SK-N-SH treated with all-trans-retinoic acid at 6 μM for 48 hours (cell line): ENCODE measurements around the gene SBF2.

Source experiments
- ATAC-seq: fragments of 200-7000 bp; cut with Tn5 transposase; 3 replicates; pipeline ENCODE4 v1.9.1; 2020; ENCODE audit warnings: mild to moderate bottlenecking, moderate library complexity
- ARNTL ChIP-seq: fragments of 450-650 bp; formaldehyde crosslinking; IDR thresholded peaks from 2 replicates; pipeline ENCODE4 v1.5.0; 2020; ENCODE audit warnings: low read depth, mild to moderate bottlenecking, moderate library complexity, borderline replicate concordance
- BACH2 ChIP-seq: fragments of 250-450 bp; sonication (Bioruptor Pico); IDR thresholded peaks from 2 replicates; pipeline ENCODE4 v1.9.0; 2021; ENCODE audit warnings: mild to moderate bottlenecking, borderline replicate concordance
- CSDC2 ChIP-seq: fragments of 250-450 bp; sonication (Bioruptor Pico); IDR thresholded peaks from 2 replicates; pipeline ENCODE4 v1.5.0; 2020; ENCODE audit warnings: mild to moderate bottlenecking, moderate library complexity
- ESRRG ChIP-seq: fragments of 250-450 bp; sonication (Bioruptor Pico); IDR thresholded peaks from 2 replicates; pipeline ENCODE4 v1.6.1; 2021; ENCODE audit warnings: mild to moderate bottlenecking
- GLIS3 ChIP-seq: fragments of 250-450 bp; sonication (Bioruptor Pico); IDR thresholded peaks from 2 replicates; pipeline ENCODE4 v1.5.0; 2020; ENCODE audit warnings: mild to moderate bottlenecking, moderate library complexity
- ISL1 ChIP-seq: fragments of 250-450 bp; sonication (Bioruptor Pico); IDR thresholded peaks from 2 replicates; pipeline ENCODE4 v2.1.2; 2022; ENCODE audit warnings: mild to moderate bottlenecking, moderate library complexity
- OSR1 ChIP-seq: fragments of 250-450 bp; sonication (Bioruptor Pico); IDR thresholded peaks from 2 replicates; pipeline ENCODE4 v1.8.0; 2022; ENCODE audit warnings: moderate library complexity, mild to moderate bottlenecking, inconsistent platforms
- SNAI2 ChIP-seq: fragments of 250-450 bp; sonication (Bioruptor Pico); IDR thresholded peaks from 2 replicates; pipeline ENCODE4 v1.5.0; 2020; ENCODE audit warnings: mild to moderate bottlenecking, moderate library complexity
- TOX ChIP-seq: fragments of 250-450 bp; sonication (Bioruptor Pico); IDR thresholded peaks from 2 replicates; pipeline ENCODE4 v1.8.0; 2021; ENCODE audit warnings: mild to moderate bottlenecking, moderate library complexity, borderline replicate concordance
- ZC3H10 ChIP-seq: fragments of 250-450 bp; sonication (Bioruptor Pico); IDR thresholded peaks from 2 replicates; pipeline ENCODE4 v1.5.1; 2021; ENCODE audit warnings: mild to moderate bottlenecking, moderate library complexity
- ZFP3 ChIP-seq: fragments of 250-450 bp; sonication (Bioruptor Pico); IDR thresholded peaks from 2 replicates; pipeline ENCODE4 v1.5.0; 2020; ENCODE audit warnings: mild to moderate bottlenecking, moderate library complexity
- ZFP30 ChIP-seq: fragments of 450-650 bp; formaldehyde crosslinking; IDR thresholded peaks from 2 replicates; pipeline ENCODE4 v1.5.0; 2022; ENCODE audit warnings: mild to moderate bottlenecking, moderate library complexity
- ZNF565 ChIP-seq: fragments of 450-650 bp; formaldehyde crosslinking; conservative IDR thresholded peaks from 2 replicates; pipeline ENCODE4 v1.5.0; 2020; ENCODE audit warnings: low read depth, mild to moderate bottlenecking, moderate library complexity
- ZNF70 ChIP-seq: fragments of 450-650 bp; formaldehyde crosslinking; IDR thresholded peaks from 2 replicates; pipeline ENCODE4 v1.5.0; 2020; ENCODE audit warnings: mild to moderate bottlenecking, moderate library complexity
- ZNF8 ChIP-seq: fragments of 450-650 bp; formaldehyde crosslinking; IDR thresholded peaks from 2 replicates; pipeline ENCODE4 v1.5.0; 2020; ENCODE audit warnings: mild to moderate bottlenecking, moderate library complexity
- TF ChIP-seq, protein P1 (sequence below): fragments of 250-450 bp; sonication (Bioruptor Pico); IDR thresholded peaks from 2 replicates; pipeline ENCODE4 v1.5.1; 2021; ENCODE audit warnings: mild to moderate bottlenecking, moderate library complexity
- TF ChIP-seq, protein P2 (sequence below): fragments of 250-450 bp; sonication (Bioruptor Pico); IDR thresholded peaks from 2 replicates; pipeline ENCODE4 v1.8.0; 2020; ENCODE audit warnings: mild to moderate bottlenecking, moderate library complexity, borderline replicate concordance
- TF ChIP-seq, protein P3 (sequence below): fragments of 250-450 bp; sonication (Bioruptor Pico); IDR thresholded peaks from 2 replicates; pipeline ENCODE4 v1.5.1; 2020; ENCODE audit warnings: low read depth, mild to moderate bottlenecking, moderate library complexity
- TF ChIP-seq, protein P4 (sequence below): fragments of 250-450 bp; sonication (Bioruptor Pico); IDR thresholded peaks from 2 replicates; pipeline ENCODE4 v1.5.0; 2020; ENCODE audit warnings: mild to moderate bottlenecking, moderate library complexity
- TF ChIP-seq, protein P5 (sequence below): fragments of 250-450 bp; sonication (Bioruptor Pico); IDR thresholded peaks from 2 replicates; pipeline ENCODE4 v1.8.0; 2021; ENCODE audit warnings: low read depth, mild to moderate bottlenecking, moderate library complexity, borderline replicate concordance

Gene SBF2

DNA sequence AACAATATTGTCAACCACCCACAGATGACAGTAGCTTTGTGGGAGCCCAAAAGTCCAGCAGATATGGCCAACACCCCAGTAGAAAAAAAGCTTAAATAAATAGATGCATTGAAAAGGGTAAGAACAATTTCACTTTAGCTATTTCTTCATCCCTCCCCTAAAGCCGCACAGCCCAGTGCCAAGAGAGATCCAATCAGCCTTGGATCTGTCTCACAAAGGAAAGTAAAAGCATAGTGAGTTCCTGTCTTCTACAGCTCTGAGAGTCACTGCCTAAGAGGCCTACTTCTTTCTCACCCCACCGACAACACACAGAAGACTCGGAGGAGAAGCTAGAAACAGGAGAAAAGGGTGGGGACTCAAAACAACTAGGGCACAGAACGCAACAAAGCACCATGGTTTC is 196.4 kb downstream of the SBF2 start:
- ATAC-seq = no peak
- TF ChIP-seq CSDC2 (CRISPR knock-in tag) (no peak), OSR1 (CRISPR knock-in tag) (no peak), SNAI2 (CRISPR knock-in tag) (no peak), ZNF8 (CRISPR knock-in tag) (no peak), ESRRG (no peak), TOX (CRISPR knock-in tag) (no peak), ZNF70 (CRISPR knock-in tag) (no peak), GLIS3 (no peak), BACH2 (CRISPR knock-in tag) (no peak), ARNTL (CRISPR knock-in tag) (no peak), ZFP30 (CRISPR knock-in tag) (no peak), ZC3H10 (no peak), ZFP3 (CRISPR knock-in tag) (no peak)
- TF ChIP-seq, protein P1, sequence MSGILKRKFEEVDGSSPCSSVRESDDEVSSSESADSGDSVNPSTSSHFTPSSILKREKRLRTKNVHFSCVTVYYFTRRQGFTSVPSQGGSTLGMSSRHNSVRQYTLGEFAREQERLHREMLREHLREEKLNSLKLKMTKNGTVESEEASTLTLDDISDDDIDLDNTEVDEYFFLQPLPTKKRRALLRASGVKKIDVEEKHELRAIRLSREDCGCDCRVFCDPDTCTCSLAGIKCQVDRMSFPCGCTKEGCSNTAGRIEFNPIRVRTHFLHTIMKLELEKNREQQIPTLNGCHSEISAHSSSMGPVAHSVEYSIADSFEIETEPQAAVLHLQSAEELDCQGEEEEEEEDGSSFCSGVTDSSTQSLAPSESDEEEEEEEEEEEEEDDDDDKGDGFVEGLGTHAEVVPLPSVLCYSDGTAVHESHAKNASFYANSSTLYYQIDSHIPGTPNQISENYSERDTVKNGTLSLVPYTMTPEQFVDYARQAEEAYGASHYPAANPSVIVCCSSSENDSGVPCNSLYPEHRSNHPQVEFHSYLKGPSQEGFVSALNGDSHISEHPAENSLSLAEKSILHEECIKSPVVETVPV (CRISPR knock-in tag) = no peak
- TF ChIP-seq, protein P2, sequence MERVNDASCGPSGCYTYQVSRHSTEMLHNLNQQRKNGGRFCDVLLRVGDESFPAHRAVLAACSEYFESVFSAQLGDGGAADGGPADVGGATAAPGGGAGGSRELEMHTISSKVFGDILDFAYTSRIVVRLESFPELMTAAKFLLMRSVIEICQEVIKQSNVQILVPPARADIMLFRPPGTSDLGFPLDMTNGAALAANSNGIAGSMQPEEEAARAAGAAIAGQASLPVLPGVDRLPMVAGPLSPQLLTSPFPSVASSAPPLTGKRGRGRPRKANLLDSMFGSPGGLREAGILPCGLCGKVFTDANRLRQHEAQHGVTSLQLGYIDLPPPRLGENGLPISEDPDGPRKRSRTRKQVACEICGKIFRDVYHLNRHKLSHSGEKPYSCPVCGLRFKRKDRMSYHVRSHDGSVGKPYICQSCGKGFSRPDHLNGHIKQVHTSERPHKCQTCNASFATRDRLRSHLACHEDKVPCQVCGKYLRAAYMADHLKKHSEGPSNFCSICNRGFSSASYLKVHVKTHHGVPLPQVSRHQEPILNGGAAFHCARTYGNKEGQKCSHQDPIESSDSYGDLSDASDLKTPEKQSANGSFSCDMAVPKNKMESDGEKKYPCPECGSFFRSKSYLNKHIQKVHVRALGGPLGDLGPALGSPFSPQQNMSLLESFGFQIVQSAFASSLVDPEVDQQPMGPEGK (CRISPR knock-in tag) = no peak
- TF ChIP-seq, protein P3, sequence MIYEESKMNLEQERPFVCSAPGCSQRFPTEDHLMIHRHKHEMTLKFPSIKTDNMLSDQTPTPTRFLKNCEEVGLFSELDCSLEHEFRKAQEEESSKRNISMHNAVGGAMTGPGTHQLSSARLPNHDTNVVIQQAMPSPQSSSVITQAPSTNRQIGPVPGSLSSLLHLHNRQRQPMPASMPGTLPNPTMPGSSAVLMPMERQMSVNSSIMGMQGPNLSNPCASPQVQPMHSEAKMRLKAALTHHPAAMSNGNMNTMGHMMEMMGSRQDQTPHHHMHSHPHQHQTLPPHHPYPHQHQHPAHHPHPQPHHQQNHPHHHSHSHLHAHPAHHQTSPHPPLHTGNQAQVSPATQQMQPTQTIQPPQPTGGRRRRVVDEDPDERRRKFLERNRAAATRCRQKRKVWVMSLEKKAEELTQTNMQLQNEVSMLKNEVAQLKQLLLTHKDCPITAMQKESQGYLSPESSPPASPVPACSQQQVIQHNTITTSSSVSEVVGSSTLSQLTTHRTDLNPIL (CRISPR knock-in tag) = no peak

DNA sequence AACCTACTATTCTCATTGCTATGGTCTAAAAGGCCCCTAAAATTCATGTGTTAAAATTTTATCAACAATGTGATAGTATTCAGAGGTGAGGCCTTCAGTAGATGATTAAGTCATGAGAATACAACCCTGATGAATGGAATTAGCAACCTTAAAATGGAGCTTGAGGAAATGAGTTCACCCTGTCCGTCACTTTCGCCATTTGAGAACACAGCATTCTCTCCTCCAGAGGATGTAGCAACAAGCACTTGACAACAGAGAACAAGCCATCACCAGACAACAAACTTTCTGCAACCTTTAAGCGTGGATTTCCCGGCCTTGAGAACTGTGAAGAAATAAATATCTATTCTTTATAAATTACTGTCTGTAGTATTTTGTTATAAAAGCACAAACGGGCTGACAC is 197.0 kb downstream of the SBF2 start:
- ATAC-seq = no peak
- TF ChIP-seq SNAI2 (CRISPR knock-in tag) = no peak
- TF ChIP-seq, protein P4, sequence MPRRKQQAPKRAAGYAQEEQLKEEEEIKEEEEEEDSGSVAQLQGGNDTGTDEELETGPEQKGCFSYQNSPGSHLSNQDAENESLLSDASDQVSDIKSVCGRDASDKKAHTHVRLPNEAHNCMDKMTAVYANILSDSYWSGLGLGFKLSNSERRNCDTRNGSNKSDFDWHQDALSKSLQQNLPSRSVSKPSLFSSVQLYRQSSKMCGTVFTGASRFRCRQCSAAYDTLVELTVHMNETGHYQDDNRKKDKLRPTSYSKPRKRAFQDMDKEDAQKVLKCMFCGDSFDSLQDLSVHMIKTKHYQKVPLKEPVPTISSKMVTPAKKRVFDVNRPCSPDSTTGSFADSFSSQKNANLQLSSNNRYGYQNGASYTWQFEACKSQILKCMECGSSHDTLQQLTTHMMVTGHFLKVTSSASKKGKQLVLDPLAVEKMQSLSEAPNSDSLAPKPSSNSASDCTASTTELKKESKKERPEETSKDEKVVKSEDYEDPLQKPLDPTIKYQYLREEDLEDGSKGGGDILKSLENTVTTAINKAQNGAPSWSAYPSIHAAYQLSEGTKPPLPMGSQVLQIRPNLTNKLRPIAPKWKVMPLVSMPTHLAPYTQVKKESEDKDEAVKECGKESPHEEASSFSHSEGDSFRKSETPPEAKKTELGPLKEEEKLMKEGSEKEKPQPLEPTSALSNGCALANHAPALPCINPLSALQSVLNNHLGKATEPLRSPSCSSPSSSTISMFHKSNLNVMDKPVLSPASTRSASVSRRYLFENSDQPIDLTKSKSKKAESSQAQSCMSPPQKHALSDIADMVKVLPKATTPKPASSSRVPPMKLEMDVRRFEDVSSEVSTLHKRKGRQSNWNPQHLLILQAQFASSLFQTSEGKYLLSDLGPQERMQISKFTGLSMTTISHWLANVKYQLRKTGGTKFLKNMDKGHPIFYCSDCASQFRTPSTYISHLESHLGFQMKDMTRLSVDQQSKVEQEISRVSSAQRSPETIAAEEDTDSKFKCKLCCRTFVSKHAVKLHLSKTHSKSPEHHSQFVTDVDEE (CRISPR knock-in tag) = no peak
- TF ChIP-seq, protein P5, sequence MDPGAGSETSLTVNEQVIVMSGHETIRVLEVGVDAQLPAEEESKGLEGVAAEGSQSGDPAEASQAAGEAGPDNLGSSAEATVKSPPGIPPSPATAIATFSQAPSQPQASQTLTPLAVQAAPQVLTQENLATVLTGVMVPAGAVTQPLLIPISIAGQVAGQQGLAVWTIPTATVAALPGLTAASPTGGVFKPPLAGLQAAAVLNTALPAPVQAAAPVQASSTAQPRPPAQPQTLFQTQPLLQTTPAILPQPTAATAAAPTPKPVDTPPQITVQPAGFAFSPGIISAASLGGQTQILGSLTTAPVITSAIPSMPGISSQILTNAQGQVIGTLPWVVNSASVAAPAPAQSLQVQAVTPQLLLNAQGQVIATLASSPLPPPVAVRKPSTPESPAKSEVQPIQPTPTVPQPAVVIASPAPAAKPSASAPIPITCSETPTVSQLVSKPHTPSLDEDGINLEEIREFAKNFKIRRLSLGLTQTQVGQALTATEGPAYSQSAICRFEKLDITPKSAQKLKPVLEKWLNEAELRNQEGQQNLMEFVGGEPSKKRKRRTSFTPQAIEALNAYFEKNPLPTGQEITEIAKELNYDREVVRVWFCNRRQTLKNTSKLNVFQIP (CRISPR knock-in tag) = no peak
- no peak for TF ChIP-seq ISL1

DNA sequence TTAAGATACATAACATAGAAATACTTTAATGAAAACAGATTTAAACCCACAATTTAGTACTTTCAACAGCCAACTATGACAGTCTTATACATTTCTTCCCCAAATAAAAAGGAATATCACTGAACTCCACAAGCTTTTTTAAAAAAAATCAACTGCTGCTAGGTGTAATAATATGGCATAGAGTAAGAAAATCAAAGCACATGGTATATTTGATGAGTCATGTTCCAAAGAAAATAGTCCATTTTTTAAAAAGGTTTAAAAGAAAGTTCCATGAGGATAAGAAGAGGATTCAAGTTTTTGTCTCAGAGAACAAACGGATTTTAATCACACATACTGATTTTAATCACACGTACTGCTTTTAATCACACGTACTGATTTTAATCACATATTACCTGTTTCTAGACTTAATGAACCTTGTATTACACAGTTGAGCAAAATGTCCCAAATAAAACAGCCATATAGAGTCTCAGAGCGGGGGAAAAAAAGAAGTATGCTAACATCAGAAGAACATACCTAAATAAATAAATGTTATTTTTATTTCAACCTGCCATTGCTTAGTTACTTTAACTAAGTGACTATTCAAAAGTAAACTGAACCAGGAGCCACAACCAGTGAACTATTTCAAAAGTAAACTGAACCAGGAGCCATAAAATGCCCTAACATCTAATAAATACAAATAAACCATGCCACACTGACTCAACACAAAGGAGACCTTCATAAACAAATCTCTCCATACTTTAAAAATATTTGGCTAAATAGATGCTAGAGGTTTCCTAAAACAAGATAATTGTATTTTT is 198.4 kb downstream of the SBF2 start:
- TF ChIP-seq ZNF70 (CRISPR knock-in tag) (no peak), ARNTL (CRISPR knock-in tag) (no peak), ZFP30 (CRISPR knock-in tag) (no peak), ISL1 (no peak), ZNF565 (CRISPR knock-in tag) (no peak), OSR1 (CRISPR knock-in tag) (no peak), ZNF8 (CRISPR knock-in tag) (no peak), ZFP3 (CRISPR knock-in tag) (no peak), CSDC2 (CRISPR knock-in tag) (no peak), ESRRG (no peak), SNAI2 (CRISPR knock-in tag) (no peak)
- TF ChIP-seq, protein P3 (CRISPR knock-in tag) = no peak
- no peak for ATAC-seq
